A673 (cell line): ENCODE measurements around the gene SMKR1.

Experiments
- EZH2 ChIP-seq: fragments of 200-600 bp; sonication (generic); IDR thresholded peaks from 2 replicates; pipeline ENCODE4 v1.6.1; 2017; ENCODE audit warnings: borderline replicate concordance, low read depth, mild to moderate bottlenecking, mixed read lengths, antibody characterized with exemption, low read length; ENCODE audit not compliant: poor library complexity, severe bottlenecking
- TF ChIP-seq, protein P1 (sequence below): fragments of 300-800, 200-600 bp; sonication (generic); conservative IDR thresholded peaks from 2 replicates; pipeline ENCODE4 v1.5.1; 2017; ENCODE audit warnings: low read depth, mild to moderate bottlenecking, antibody characterized with exemption, low read length, moderate library complexity, mixed read lengths

DNA sequence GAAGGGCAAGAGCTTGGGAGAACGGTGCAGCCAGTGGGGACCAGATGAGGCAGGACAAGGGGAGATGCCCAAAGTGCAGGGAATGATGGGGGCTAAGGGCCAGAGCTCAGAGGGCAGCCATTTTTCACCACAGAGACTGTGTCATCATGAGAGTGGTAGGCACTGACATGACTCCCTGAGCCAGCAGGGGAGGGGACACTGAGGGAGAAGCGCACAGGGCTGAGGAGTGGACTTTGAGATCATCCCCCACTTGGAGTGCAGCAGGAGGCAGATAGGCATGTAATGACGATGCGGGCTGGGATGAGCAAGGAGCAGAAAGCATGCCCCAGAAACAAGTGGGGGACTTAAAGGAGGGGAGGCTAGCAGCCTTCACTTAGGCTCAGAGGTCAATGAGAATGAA lies 5.2 kb upstream of the SMKR1 start:
- TF ChIP-seq, protein P1, sequence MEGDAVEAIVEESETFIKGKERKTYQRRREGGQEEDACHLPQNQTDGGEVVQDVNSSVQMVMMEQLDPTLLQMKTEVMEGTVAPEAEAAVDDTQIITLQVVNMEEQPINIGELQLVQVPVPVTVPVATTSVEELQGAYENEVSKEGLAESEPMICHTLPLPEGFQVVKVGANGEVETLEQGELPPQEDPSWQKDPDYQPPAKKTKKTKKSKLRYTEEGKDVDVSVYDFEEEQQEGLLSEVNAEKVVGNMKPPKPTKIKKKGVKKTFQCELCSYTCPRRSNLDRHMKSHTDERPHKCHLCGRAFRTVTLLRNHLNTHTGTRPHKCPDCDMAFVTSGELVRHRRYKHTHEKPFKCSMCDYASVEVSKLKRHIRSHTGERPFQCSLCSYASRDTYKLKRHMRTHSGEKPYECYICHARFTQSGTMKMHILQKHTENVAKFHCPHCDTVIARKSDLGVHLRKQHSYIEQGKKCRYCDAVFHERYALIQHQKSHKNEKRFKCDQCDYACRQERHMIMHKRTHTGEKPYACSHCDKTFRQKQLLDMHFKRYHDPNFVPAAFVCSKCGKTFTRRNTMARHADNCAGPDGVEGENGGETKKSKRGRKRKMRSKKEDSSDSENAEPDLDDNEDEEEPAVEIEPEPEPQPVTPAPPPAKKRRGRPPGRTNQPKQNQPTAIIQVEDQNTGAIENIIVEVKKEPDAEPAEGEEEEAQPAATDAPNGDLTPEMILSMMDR = no peak
- TF ChIP-seq EZH2 = no peak
